Activated CD4-positive, alpha-beta memory T cell treated with anti-CD3 and anti-CD28 coated beads for 36 hours (primary cell): ENCODE data around the gene CLPSL2. TPM values are rescaled to one million over a fixed set of nuclear protein-coding genes. Genes with fewer than 3 reads are reported as not detected.

Experiments used
- CTCF ChIA-PET: fragments of 350-600 bp; sonication (Branson Sonifier 250); formaldehyde crosslinking; loops from one replicate; lab custom pipeline; 2021; ENCODE audit warnings: antibody characterized with exemption, inconsistent platforms; lab: Charles Lee
- POLR2A ChIA-PET: fragments of 350-600 bp; sonication (Branson Sonifier 250); formaldehyde crosslinking; loops from one replicate; lab custom pipeline; 2021; ENCODE audit warnings: antibody characterized with exemption; lab: Charles Lee
- DNase-seq: peaks from one replicate; pipeline ENCODE4 v3.0.0-alpha.2; 2020
- H3K27ac Mint-ChIP-seq: one replicate; pipeline ENCODE4 v1.8.0; 2021; ENCODE audit warnings: mixed read lengths
- H3K27me3 Mint-ChIP-seq: one replicate; pipeline ENCODE4 v1.8.0; 2021; ENCODE audit warnings: mixed read lengths
- H3K36me3 Mint-ChIP-seq: one replicate; pipeline ENCODE4 v1.8.0; 2021; ENCODE audit warnings: mixed read lengths
- H3K4me1 Mint-ChIP-seq: one replicate; pipeline ENCODE4 v1.8.0; 2021; ENCODE audit warnings: low read depth, mixed read lengths
- H3K4me3 Mint-ChIP-seq: one replicate; pipeline ENCODE4 v1.8.0; 2021; ENCODE audit warnings: mild to moderate bottlenecking, mixed read lengths
- H3K9me3 Mint-ChIP-seq: one replicate; pipeline ENCODE4 v1.8.0; 2021; ENCODE audit warnings: mixed read lengths
- intact Hi-C: fragments of 100-400 bp; cut with micrococcal nuclease; formaldehyde crosslinking; loops from one replicate; pipeline ENCODE4 v1.15.1; 2023
- total RNA-seq, 2 experiments: library from RNA; stranded (reverse); gene quantifications; one replicate each; pipeline ENCODE4 v1.2.3, GENCODE V29; 2021

CLPSL2 gene
- total RNA-seq, 2 experiments from 2014 or later, result not detected

GRCh38 chr6:35788423-35788982, 12.1 kb downstream of the CLPSL2 start:
- H3K4me1 Mint-ChIP-seq, result no peaks in the 10 kb centered on the region
- no peak overlapping the region for H3K4me3 Mint-ChIP-seq
- DNase-seq, result no peak
- peaks cover 44% of the 10 kb centered on the region for H3K27me3 Mint-ChIP-seq
- no peaks in the 10 kb centered on the region for H3K9me3 Mint-ChIP-seq
- CTCF ChIA-PET, result no interaction called here
- H3K27ac Mint-ChIP-seq, result no peak overlapping the region
- no peaks in the 10 kb centered on the region for H3K36me3 Mint-ChIP-seq
- intact Hi-C loops, result no loop called here
- POLR2A ChIA-PET, result no interaction called here

DNA sequence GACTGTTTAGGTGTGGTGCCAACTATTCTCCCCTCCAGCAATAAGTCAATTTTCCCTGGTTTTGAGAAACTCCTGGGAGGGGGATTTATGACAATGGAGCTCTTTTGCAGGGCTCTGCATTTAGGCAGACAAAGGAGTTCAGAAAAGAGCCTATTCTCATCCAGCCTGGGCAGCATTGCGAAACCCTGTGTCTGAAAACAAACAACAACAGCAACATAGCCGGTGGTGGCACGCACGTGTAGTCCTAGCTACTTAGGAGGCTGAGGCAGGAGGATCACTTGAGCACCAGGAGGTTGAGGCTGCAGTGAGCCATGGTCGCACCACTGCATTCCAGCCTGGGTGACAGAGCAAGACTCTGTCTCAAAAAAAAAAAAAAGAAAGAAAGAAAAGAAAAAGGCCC, 14.3 kb downstream of the CLPSL2 start:
- intact Hi-C loops, result no loop called here
- CTCF ChIA-PET, result no interaction called here

DNA sequence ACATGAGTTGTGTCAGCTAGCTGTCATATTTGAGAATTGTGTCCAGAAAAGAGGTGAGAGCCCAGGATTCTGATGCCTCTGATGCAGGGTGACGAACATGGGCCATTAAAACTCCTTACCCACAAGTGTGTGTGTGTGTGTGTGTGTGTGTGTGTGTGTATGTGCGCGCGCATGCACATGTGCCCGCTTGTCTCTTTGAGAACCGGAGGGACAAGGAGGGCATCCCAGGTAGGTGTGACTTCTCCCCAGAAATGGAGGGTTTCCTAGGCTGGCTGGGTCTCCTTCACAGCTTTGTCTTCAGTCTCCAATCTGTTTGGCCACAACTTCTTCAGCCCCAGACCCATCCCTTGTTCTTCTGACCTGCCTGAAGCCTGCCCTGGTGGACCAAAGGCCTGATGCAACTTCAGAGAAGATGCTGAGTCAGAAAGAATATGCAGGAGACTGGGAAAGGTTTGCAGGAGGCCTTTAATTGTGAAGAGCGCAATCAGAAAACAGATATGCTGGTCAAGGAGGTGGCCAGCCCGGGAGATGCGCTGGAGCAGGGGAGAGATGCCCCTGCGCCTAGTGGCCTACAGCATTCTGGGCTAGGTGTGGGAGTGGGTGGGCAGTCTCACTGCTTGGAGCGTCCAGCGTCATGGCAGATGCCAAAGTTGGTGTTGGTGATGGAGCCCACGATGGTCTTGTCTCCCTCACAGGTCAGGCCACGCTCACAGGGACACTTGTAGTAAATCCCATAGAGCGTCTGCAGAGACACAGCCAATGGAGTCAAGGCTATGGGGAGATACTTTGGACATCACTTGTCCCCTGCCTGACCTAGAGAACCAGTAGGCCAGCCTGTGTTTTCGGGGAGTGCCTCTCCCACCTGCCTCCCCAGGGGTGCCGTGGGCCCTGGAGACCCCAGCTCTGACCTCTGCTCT, 18.4 kb downstream of the CLPSL2 start:
- DNase-seq, result no peak
- H3K36me3 Mint-ChIP-seq, result no peaks in the 10 kb centered on the region
- no peak overlapping the region for H3K27ac Mint-ChIP-seq
- ChIA-PET POLR2A (no interaction called here), CTCF (interaction anchor here (0.7 kb wide), 1 partner anchor 267 kb away, joined by 3 read pairs; no protein-coding TSS in a partner anchor)
- intact Hi-C loops, result no loop called here
- no peaks in the 10 kb centered on the region for H3K4me1 Mint-ChIP-seq
- H3K27me3 Mint-ChIP-seq, result peaks cover 7% of the 10 kb centered on the region
- H3K4me3 Mint-ChIP-seq, result no peak overlapping the region
- H3K9me3 Mint-ChIP-seq, result no peaks in the 10 kb centered on the region

More for the DNA sequence above, 14.3 kb downstream of the CLPSL2 start:
- no peak for DNase-seq
- Mint-ChIP-seq H3K9me3 (no peaks in the 10 kb centered on the region), H3K36me3 (no peaks in the 10 kb centered on the region), H3K4me1 (no peaks in the 10 kb centered on the region), H3K4me3 (no peak overlapping the region), H3K27me3 (peaks cover 33% of the 10 kb centered on the region), H3K27ac (no peak overlapping the region)
- POLR2A ChIA-PET, result no interaction called here

- no peaks in the 10 kb centered on the region for H3K36me3 Mint-ChIP-seq
- ChIA-PET POLR2A (no interaction called here), CTCF (no interaction called here)
- H3K27me3 Mint-ChIP-seq, result peaks cover 4% of the 10 kb centered on the region
- H3K4me1 Mint-ChIP-seq, result no peaks in the 10 kb centered on the region
- intact Hi-C loops, result no loop called here
- H3K4me3 Mint-ChIP-seq, result no peak overlapping the region
- no peak for DNase-seq
- no peaks in the 10 kb centered on the region for H3K9me3 Mint-ChIP-seq
- no peak overlapping the region for H3K27ac Mint-ChIP-seq
These were observed 19.2 kb downstream of the CLPSL2 start for GRCh38 chr6:35795453-35796071.

- CTCF ChIA-PET, result interaction anchor here (0.6 kb wide), 1 partner anchor 28 kb away, joined by 4 read pairs; no protein-coding TSS in a partner anchor
- POLR2A ChIA-PET, result no interaction called here
These were observed 19.8 kb downstream of the CLPSL2 start for GRCh38 chr6:35796236-35796635.

GRCh38 chr6:35797837-35798526, 21.6 kb downstream of the CLPSL2 start:
- Mint-ChIP-seq H3K9me3 (no peaks in the 10 kb centered on the region), H3K4me1 (no peaks in the 10 kb centered on the region), H3K27me3 (no peaks in the 10 kb centered on the region), H3K4me3 (no peak overlapping the region), H3K36me3 (no peaks in the 10 kb centered on the region), H3K27ac (no peak overlapping the region)
- CTCF ChIA-PET, result no interaction called here
- intact Hi-C loops, result no loop called here
- POLR2A ChIA-PET, result no interaction called here
- no peak for DNase-seq

More at GRCh38 chr6:35796236-35796635, 19.8 kb downstream of the CLPSL2 start:
- H3K27me3 Mint-ChIP-seq, result peaks cover 2% of the 10 kb centered on the region
- no peaks in the 10 kb centered on the region for H3K4me1 Mint-ChIP-seq
- intact Hi-C loops, result no loop called here
- H3K9me3 Mint-ChIP-seq, result no peaks in the 10 kb centered on the region
- H3K4me3 Mint-ChIP-seq, result no peak overlapping the region
- no peaks in the 10 kb centered on the region for H3K36me3 Mint-ChIP-seq
- no peak overlapping the region for H3K27ac Mint-ChIP-seq
- no peak for DNase-seq

GRCh38 chr6:35798706-35799105, 22.3 kb downstream of the CLPSL2 start:
- ChIA-PET CTCF (no interaction called here), POLR2A (no interaction called here)
- H3K36me3 Mint-ChIP-seq, result no peaks in the 10 kb centered on the region
- DNase-seq, result no peak
- intact Hi-C loops, result no loop called here
- no peak overlapping the region for H3K4me3 Mint-ChIP-seq
- no peaks in the 10 kb centered on the region for H3K9me3 Mint-ChIP-seq
- no peak overlapping the region for H3K27ac Mint-ChIP-seq
- H3K4me1 Mint-ChIP-seq, result no peaks in the 10 kb centered on the region
- no peaks in the 10 kb centered on the region for H3K27me3 Mint-ChIP-seq

DNA sequence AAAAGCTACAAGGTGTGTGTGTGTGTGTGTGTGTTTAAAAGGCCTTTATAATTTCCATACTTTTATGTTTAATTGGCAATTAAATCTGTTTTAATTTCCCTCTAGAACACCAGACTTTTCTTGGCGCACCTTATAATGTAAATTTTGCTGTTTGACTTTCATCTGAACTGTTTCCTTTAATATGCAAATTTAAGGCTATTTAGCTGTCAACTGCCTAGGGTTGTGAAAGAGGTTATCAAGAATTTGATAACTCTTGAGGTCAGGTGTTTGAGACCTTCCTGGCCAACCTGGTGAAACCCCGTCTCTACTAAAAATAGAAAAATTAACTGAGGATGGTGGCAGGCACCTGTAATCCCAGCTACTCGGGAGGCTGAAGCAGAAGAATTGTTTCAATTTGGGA, 24.8 kb downstream of the CLPSL2 start:
- CTCF ChIA-PET, result no interaction called here
- Mint-ChIP-seq H3K27me3 (peaks cover 10% of the 10 kb centered on the region), H3K36me3 (no peaks in the 10 kb centered on the region), H3K9me3 (no peaks in the 10 kb centered on the region), H3K4me1 (no peaks in the 10 kb centered on the region), H3K4me3 (no peak overlapping the region), H3K27ac (no peak overlapping the region)
- POLR2A ChIA-PET, result no interaction called here
- intact Hi-C loops, result no loop called here
- DNase-seq, result no peak

DNA sequence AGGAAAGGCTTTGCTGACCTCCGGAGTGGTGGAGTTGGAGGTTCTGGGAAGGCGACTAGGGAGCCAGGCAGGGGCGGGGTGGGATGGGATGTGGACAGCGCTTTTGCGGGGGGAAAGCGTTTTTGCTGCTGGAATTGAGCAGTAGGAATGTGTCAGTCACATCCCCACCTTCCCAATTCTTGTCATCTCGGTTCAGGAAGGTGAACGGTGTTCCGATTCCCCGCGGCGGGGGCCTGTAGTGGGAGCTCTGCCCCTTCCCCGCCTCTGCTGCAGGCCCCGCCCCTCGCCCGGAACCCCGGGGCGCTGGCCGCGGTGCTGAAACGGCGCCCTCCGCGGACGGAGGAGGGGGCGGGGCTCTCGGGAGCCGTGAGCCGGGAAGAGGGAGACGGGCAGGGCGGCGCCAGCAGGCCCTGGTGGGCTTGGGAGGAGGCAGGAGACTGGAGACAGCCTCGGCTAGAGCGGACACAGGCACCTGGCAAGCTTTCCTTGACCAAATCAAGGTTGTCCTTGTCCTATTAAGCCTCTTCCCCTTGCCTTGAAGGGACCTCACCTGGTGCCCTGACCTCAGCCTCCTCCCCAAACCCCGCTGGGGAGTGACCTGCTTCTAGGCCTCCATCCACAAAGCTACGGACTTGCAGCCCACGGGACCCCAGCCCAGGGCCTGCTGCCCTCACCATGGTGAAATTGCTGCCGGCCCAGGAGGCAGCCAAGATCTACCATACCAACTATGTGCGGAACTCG, 28.8 kb downstream of the CLPSL2 start, which contains the start of gene LHFPL5:
Gene LHFPL5, plus strand, starts transcription at position 357 of the 741 bp plus-strand sequence. Its CDS starts 319 bp downstream, at position 676.
- CTCF ChIA-PET, result no interaction called here

GRCh38 chr6:35808688-35809087, 32.3 kb downstream of the CLPSL2 start:
- no peaks in the 10 kb centered on the region for H3K9me3 Mint-ChIP-seq
- intact Hi-C loops, result no loop called here
- H3K4me3 Mint-ChIP-seq, result no peak overlapping the region
- H3K27me3 Mint-ChIP-seq, result peaks cover 24% of the 10 kb centered on the region
- no peaks in the 10 kb centered on the region for H3K36me3 Mint-ChIP-seq
- no peak for DNase-seq
- CTCF ChIA-PET, result no interaction called here
- H3K4me1 Mint-ChIP-seq, result peaks cover 2% of the 10 kb centered on the region
- POLR2A ChIA-PET, result no interaction called here
- no peak overlapping the region for H3K27ac Mint-ChIP-seq

More for the DNA sequence above, 28.8 kb downstream of the CLPSL2 start, which contains the start of gene LHFPL5:
- Mint-ChIP-seq H3K36me3 (no peaks in the 10 kb centered on the region), H3K27me3 (peaks cover 24% of the 10 kb centered on the region), H3K4me1 (no peaks in the 10 kb centered on the region), H3K27ac (no peak within 1 kb of the TSS), H3K4me3 (no peak within 1 kb of the TSS), H3K9me3 (no peaks in the 10 kb centered on the region)
- intact Hi-C loops, result no loop called here
- DNase-seq, result peak; percentile 59
- POLR2A ChIA-PET, result no interaction called here

DNA sequence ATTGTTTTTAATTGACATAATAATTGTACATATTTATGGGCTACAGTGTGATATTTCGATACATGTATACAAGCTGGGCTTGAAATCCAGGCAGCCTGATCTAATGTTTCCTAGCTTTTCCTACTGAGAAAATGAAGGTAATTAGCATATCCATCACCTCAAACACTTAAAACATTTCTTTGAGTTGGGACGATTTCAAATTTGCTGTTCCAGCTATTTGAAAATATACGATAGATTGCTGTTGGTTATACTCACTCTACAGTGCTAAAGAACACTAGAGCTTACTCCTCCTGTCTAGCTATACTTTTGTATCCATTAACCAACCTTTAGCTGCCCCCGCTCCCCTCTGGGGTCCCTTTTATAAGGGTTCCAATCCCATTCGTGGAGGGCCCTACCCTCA, 33.4 kb downstream of the CLPSL2 start:
- H3K36me3 Mint-ChIP-seq, result no peaks in the 10 kb centered on the region
- peaks cover 2% of the 10 kb centered on the region for H3K4me1 Mint-ChIP-seq
- H3K9me3 Mint-ChIP-seq, result no peaks in the 10 kb centered on the region
- DNase-seq, result no peak
- ChIA-PET POLR2A (no interaction called here), CTCF (no interaction called here)
- H3K27me3 Mint-ChIP-seq, result peaks cover 23% of the 10 kb centered on the region
- no peak overlapping the region for H3K4me3 Mint-ChIP-seq
- intact Hi-C loops, result no loop called here
- no peak overlapping the region for H3K27ac Mint-ChIP-seq
